ENCODE measurements around the gene HOXC11.

DNA sequence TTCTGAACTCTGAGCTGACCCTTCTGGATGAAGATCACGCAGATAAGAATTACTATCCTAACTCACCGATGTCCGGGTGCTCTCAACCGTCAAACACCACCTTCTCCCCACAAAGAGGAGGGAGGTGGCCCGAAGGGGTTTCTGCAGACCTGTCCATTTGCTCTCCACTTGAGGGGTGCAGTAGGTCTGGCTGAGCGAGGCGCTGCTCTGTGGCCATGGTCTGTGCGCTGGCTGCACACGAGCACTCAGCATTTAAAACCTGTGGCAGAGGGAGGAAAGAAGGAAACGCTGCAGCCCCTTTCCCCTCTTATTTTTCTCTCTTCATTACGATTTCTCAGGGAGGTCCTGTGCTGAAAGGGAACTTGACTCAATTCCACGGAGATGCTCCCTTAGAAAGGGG, 35.8 kb upstream of the HOXC11 start:
- TF ChIP-seq, protein P1, sequence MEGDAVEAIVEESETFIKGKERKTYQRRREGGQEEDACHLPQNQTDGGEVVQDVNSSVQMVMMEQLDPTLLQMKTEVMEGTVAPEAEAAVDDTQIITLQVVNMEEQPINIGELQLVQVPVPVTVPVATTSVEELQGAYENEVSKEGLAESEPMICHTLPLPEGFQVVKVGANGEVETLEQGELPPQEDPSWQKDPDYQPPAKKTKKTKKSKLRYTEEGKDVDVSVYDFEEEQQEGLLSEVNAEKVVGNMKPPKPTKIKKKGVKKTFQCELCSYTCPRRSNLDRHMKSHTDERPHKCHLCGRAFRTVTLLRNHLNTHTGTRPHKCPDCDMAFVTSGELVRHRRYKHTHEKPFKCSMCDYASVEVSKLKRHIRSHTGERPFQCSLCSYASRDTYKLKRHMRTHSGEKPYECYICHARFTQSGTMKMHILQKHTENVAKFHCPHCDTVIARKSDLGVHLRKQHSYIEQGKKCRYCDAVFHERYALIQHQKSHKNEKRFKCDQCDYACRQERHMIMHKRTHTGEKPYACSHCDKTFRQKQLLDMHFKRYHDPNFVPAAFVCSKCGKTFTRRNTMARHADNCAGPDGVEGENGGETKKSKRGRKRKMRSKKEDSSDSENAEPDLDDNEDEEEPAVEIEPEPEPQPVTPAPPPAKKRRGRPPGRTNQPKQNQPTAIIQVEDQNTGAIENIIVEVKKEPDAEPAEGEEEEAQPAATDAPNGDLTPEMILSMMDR (conservative IDR thresholded peaks at IDR 0.05 in 1 of 2, IDR thresholded peaks at IDR 0.05 in 1 of 2; ENCODE audit: extremely low read depth in 1 of 2, insufficient read depth in 1 of 2, low read depth in 1 of 2, low read length in 2 of 2), result no peak
- no peak for TF ChIP-seq EZH2 (IDR thresholded peaks at IDR 0.05; ENCODE audit: borderline replicate concordance, low read length)
